IMR-90 (cell line): Measurements from ENCODE around the gene TRMT2A.

ENCODE experiments used
- ELK1 ChIP-seq: fragments of 150-350 bp; IDR thresholded peaks from 2 replicates; pipeline ENCODE4 v1.6.1; 2016; ENCODE audit warnings: low read depth, mild to moderate bottlenecking, low read length, moderate library complexity, borderline replicate concordance
- POLR2A ChIP-seq: IDR thresholded peaks from 2 replicates; pipeline ENCODE4 v1.6.1; 2012; ENCODE audit warnings: mild to moderate bottlenecking, low read depth, low read length
- SMC3 ChIP-seq: fragments of 150-350 bp; IDR thresholded peaks from 2 replicates; pipeline ENCODE4 v1.6.1; 2016; ENCODE audit warnings: low read depth, mild to moderate bottlenecking, antibody characterized with exemption, low read length, moderate library complexity
- TF ChIP-seq, protein P1 (sequence below): conservative IDR thresholded peaks from 2 replicates; pipeline ENCODE4 v1.5.1; 2012; ENCODE audit warnings: mild to moderate bottlenecking, low read depth, low read length, improper control_type of control experiment

DNA sequence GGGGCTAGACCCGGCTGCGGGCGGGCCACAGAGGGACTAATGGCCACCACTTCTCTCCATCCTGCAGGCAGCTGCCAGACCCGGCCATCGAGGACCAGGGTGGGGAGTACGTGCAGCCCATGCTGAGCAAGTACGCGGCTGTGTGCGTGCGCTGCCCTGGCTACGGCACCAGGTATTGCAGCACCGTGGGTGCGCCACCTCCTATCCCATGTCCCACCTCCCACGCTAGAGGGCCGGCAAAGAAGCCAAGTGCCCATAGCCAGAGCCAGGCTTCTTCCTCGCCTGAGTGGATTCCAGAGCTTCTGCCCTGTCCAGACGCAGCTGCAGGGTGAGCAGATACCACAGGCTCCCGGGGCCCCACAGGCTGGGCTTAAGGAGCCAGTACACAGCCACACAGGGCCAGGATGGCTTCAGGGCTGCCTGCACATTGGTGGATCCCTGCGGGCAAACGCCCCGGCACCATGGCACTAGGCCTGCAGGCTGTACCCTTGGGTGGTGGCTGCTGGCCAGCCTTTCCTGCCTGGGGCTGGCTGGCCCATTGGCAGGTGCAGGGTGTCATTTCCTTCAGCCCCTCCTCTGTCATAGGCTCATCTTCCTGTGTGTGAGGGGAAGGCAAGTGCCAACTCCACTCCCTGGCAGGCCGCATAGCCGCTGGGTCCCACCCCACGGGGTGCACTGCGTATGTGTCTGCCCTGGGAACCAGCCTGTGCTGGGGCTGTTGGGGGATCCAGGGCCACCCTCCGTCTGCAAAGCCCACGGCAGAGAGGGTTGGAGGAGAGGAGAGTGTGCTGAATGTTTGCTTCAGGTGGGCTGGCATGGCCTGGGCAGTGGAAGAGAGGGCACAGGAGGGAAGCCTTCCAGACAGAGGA lies 53.5 kb downstream of the TRMT2A start:
- TF ChIP-seq POLR2A (no peak), SMC3 (no peak), ELK1 (no peak)
- TF ChIP-seq, protein P1, sequence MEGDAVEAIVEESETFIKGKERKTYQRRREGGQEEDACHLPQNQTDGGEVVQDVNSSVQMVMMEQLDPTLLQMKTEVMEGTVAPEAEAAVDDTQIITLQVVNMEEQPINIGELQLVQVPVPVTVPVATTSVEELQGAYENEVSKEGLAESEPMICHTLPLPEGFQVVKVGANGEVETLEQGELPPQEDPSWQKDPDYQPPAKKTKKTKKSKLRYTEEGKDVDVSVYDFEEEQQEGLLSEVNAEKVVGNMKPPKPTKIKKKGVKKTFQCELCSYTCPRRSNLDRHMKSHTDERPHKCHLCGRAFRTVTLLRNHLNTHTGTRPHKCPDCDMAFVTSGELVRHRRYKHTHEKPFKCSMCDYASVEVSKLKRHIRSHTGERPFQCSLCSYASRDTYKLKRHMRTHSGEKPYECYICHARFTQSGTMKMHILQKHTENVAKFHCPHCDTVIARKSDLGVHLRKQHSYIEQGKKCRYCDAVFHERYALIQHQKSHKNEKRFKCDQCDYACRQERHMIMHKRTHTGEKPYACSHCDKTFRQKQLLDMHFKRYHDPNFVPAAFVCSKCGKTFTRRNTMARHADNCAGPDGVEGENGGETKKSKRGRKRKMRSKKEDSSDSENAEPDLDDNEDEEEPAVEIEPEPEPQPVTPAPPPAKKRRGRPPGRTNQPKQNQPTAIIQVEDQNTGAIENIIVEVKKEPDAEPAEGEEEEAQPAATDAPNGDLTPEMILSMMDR: no peak
